Measurements from ENCODE around the gene IL20RB.
"Not testable (repeated sequence)": the region's sequence is repeated elsewhere in the genome, so short reads cannot be mapped to it uniquely, and the experiment has no call there.

IL20RB gene

DNA sequence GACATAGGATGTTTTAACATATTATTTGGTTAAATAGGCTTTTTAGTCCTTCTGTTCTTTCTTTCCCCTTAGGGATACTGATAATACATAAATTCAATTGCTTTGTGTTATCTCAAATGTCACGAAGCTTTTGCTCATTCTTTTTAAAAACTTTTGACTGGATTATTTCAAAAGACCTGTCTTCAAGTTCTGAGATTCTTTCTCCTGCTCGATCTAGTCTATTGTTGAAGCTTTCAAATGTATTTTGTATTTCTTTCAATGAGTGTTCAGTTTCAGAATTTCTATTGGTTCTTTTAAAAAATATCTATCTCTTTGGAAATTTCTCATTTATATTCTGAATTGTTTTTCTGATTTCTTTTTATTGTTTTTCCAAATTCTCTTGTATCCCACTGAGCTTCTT, 16.9 kb downstream of the IL20RB start:
- in situ Hi-C loops (cut with HindIII; ENCODE audit: low pct_unique_long_range_greater_than_20kb, low sequenced_read_pairs): no loop called here
- DNase-seq (ENCODE audit: low read depth in 1 of 2, low spot score in 1 of 2): no peak
- TF ChIP-seq JUND (IDR thresholded peaks at IDR 0.05; ENCODE audit: low read depth): no peak

GRCh38 chr3:136979204-136979603, 21.4 kb downstream of the IL20RB start:
- in situ Hi-C loops (cut with HindIII; ENCODE audit: low pct_unique_long_range_greater_than_20kb, low sequenced_read_pairs): no loop called here
- DNase-seq (ENCODE audit: low read depth in 1 of 2, low spot score in 1 of 2): no peak
- TF ChIP-seq JUND (IDR thresholded peaks at IDR 0.05; ENCODE audit: low read depth): no peak

DNA sequence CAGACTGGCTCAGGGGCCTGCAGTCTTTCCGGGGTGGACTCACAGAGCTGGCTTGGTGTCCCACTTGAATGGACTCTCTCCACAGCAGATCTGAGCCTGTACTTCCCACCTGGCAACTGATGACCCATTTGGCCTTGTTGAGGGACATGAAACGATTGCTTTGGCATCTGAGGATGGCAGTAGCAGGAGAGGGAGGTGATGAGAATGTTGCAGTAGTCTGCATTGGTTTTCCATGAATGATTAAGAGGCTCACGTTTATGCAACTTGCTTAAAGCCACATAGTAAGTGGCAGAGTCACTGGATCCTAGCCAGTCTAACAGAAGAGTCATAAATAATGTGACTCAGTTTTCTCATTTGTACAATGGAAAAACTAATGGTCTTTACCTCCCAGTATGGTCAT, 21.9 kb downstream of the IL20RB start:
- no peak for TF ChIP-seq JUND (IDR thresholded peaks at IDR 0.05; ENCODE audit: low read depth)
- no peak for DNase-seq (ENCODE audit: low read depth in 1 of 2, low spot score in 1 of 2)
- in situ Hi-C loops (cut with HindIII; ENCODE audit: low pct_unique_long_range_greater_than_20kb, low sequenced_read_pairs): no loop called here

- no peak for TF ChIP-seq JUND (IDR thresholded peaks at IDR 0.05; ENCODE audit: low read depth)
- in situ Hi-C loops (cut with HindIII; ENCODE audit: low pct_unique_long_range_greater_than_20kb, low sequenced_read_pairs): no loop called here
- DNase-seq (ENCODE audit: low read depth in 1 of 2, low spot score in 1 of 2): no peak
These were observed 24.2 kb downstream of the IL20RB start for GRCh38 chr3:136982033-136982432.

GRCh38 chr3:136982520-136983138, 24.8 kb downstream of the IL20RB start:
- no peak for TF ChIP-seq JUND (IDR thresholded peaks at IDR 0.05; ENCODE audit: low read depth)
- in situ Hi-C loops (cut with HindIII; ENCODE audit: low pct_unique_long_range_greater_than_20kb, low sequenced_read_pairs): no loop called here
- DNase-seq (ENCODE audit: low read depth in 1 of 2, low spot score in 1 of 2): no peak

DNA sequence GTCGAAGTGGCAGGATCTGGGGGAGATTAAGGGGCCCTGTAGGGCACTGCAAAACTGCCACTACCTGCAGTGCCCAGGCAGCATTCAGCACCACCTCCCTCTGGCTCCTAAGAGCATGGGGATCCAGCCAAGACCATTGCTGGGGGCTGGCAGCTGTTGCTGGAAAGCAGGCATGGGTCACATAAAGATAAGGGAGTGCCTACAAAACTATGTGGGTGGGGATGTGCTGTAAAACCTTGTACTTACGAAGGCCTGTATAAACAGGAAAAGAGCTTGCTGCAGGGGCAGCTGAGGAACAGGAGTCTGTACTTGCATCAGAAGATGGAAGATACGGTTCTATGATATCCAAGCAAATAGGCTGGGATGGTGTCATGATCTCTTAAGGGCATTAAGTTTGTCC, 27.1 kb downstream of the IL20RB start:
- TF ChIP-seq JUND (IDR thresholded peaks at IDR 0.05; ENCODE audit: low read depth): no peak
- no peak for DNase-seq (ENCODE audit: low read depth in 1 of 2, low spot score in 1 of 2)
- in situ Hi-C loops (cut with HindIII; ENCODE audit: low pct_unique_long_range_greater_than_20kb, low sequenced_read_pairs): no loop called here

GRCh38 chr3:136987398-136987980, 29.7 kb downstream of the IL20RB start:
- DNase-seq (ENCODE audit: low read depth in 1 of 2, low spot score in 1 of 2); in situ Hi-C loops (cut with HindIII; ENCODE audit: low pct_unique_long_range_greater_than_20kb, low sequenced_read_pairs): not testable (repeated sequence)

DNA sequence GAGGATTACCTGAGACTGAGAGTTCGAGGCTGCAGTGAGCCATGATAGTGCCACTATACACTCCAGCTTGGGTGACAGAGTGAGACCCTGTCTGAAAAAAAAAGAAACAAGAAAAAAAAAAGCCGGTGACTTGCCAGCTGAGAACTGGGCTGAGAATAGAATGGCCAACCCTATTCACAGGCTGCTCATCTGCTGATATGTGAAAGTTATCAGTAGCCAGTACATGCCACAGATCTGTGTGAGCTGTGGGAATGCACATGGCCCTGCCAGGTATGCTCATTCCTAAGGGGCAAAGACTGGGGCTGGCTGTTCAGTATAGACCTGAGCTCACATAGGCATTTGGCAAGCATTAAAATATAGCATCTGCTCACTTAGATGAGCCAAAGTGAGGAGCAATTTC, 30.9 kb downstream of the IL20RB start:
- in situ Hi-C loops (cut with HindIII; ENCODE audit: low pct_unique_long_range_greater_than_20kb, low sequenced_read_pairs): no loop called here
- DNase-seq (ENCODE audit: low read depth in 1 of 2, low spot score in 1 of 2): no peak
- no peak for TF ChIP-seq JUND (IDR thresholded peaks at IDR 0.05; ENCODE audit: low read depth)

DNA sequence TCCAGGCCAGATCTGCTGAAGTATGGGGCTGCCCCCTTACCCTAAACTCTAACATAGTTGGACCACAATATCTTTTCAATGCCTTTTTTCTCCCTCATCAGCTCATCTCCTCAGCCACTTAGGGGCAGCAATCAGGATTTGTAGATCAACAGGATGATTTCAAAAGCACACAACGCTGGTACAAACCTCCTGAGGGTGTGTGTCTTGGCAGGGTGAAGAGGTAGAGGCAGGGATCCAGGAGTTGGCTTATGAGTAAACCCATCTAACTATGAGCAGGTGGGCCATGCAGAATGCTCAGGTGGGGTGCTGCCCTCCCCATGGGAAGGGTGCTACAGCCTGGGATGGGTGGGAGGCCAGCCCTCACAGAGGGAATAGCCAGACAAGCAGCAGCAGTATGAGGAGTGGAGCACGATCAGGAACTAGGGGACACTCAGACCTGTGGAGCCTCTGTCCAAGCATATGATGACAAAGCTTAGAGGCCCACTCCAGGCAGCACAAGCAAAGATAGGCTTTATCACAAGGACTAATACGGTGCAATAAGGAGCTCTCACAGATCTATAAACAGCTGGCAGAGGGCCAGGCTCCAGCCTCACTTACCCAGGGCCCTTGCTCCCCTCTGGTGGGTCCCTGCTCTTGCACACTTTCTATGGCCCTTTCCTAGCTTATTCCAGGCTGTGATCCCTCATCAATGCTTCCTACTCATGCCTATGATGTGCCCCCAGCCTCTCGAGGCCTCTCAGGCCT, 32.2 kb downstream of the IL20RB start:
- in situ Hi-C loops (cut with HindIII; ENCODE audit: low pct_unique_long_range_greater_than_20kb, low sequenced_read_pairs): no loop called here
- no peak for TF ChIP-seq JUND (IDR thresholded peaks at IDR 0.05; ENCODE audit: low read depth)
- peak in 1 of 2 experiments; percentile 61 for DNase-seq (ENCODE audit: low read depth in 1 of 2, low spot score in 1 of 2)

GRCh38 chr3:136990826-136991225, 33.0 kb downstream of the IL20RB start:
- in situ Hi-C loops (cut with HindIII; ENCODE audit: low pct_unique_long_range_greater_than_20kb, low sequenced_read_pairs): no loop called here
- no peak for DNase-seq (ENCODE audit: low read depth in 1 of 2, low spot score in 1 of 2)
- TF ChIP-seq JUND (IDR thresholded peaks at IDR 0.05; ENCODE audit: low read depth): no peak

GRCh38 chr3:136992115-136992514, 34.3 kb downstream of the IL20RB start:
- DNase-seq (ENCODE audit: low read depth in 1 of 2, low spot score in 1 of 2): no peak
- in situ Hi-C loops (cut with HindIII; ENCODE audit: low pct_unique_long_range_greater_than_20kb, low sequenced_read_pairs): no loop called here

GRCh38 chr3:136994772-136995516, 37.2 kb downstream of the IL20RB start:
- 0 out of 2 replicates have a peak, but pooled peaks have one; percentile 8 for TF ChIP-seq JUND (IDR thresholded peaks at IDR 0.05; ENCODE audit: low read depth)
- in situ Hi-C loops (cut with HindIII; ENCODE audit: low pct_unique_long_range_greater_than_20kb, low sequenced_read_pairs): no loop called here
- peak in 1 of 2 experiments; percentile 87 for DNase-seq (ENCODE audit: low read depth in 1 of 2, low spot score in 1 of 2)

More at GRCh38 chr3:136992115-136992514, 34.3 kb downstream of the IL20RB start:
- TF ChIP-seq JUND (IDR thresholded peaks at IDR 0.05; ENCODE audit: low read depth): no peak

DNA sequence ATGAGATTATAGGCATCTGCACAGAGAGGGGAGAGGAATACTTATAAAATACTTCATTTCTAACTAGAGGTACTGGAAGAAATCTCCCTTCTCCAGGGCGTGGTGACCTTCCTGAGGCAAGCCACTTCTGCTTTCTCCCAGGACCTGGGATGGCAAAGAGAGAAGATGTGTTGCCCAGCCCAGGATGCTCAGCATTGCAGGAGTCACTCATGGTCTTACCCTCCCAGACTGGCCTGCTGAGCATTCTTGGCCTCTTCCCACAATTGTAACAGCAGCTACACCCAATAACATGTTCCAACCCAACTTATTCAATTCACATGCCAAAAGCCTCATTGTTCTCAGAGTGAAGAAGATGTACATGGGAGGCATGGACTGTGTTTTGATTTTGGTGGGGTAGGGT, 37.9 kb downstream of the IL20RB start:
- no peak for DNase-seq (ENCODE audit: low read depth in 1 of 2, low spot score in 1 of 2)
- in situ Hi-C loops (cut with HindIII; ENCODE audit: low pct_unique_long_range_greater_than_20kb, low sequenced_read_pairs): no loop called here
- no peak for TF ChIP-seq JUND (IDR thresholded peaks at IDR 0.05; ENCODE audit: low read depth)

Data from T47D (cell line).